RWPE1 (cell line): Measurements from ENCODE around the gene GPX1.

ENCODE experiments used
- CTCF ChIA-PET: fragments of 350-600 bp; sonication (Branson Sonifier 250); formaldehyde crosslinking; extraction: SDS; loops from one replicate; lab custom pipeline; 2021; lab: Yijun Ruan, JAX
- POLR2A ChIA-PET: fragments of 400-600 bp; formaldehyde crosslinking; extraction: SDS; loops from one replicate; lab custom pipeline; 2020; ENCODE audit warnings: antibody characterized with exemption; ENCODE audit not compliant: low non-redundant PET; lab: Yijun Ruan, JAX
- DNase-seq: peaks from one replicate; pipeline ENCODE4 v3.0.0; 2012; ENCODE audit warnings: low spot score
- H3K27ac ChIP-seq: fragments of 450-650 bp; 2 replicates; pipeline ENCODE4 v1.5.1; 2017
- TF ChIP-seq, protein P1 (sequence below): fragments of 450-650 bp; conservative IDR thresholded peaks from 2 replicates; pipeline ENCODE4 v1.5.1; 2017; ENCODE audit warnings: low read depth, mild to moderate bottlenecking

The GPX1 gene

DNA sequence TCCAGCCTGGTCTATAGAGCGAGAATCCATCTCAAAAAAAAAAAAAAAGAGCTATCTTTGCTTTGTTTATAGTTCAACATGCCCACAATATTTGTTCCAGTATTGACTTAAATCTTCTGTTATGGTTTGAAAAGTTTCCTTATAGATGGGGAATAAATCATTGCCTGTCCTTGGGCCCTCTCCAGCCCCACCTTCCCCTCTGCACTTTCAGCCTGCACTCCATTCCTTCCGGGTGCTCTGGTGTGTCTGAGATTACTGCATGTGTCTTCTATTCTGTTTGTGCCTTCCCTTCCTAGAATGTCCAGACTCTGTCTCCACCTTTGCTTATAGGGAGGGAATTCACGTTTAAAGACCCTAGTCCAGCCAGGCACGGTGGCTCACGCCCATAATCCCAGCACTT lies 25.2 kb upstream of the GPX1 start:
- ChIA-PET CTCF (no interaction called here), POLR2A (no interaction called here)
- peak overlapping the region; percentile 47 for H3K27ac ChIP-seq
- TF ChIP-seq, protein P1, sequence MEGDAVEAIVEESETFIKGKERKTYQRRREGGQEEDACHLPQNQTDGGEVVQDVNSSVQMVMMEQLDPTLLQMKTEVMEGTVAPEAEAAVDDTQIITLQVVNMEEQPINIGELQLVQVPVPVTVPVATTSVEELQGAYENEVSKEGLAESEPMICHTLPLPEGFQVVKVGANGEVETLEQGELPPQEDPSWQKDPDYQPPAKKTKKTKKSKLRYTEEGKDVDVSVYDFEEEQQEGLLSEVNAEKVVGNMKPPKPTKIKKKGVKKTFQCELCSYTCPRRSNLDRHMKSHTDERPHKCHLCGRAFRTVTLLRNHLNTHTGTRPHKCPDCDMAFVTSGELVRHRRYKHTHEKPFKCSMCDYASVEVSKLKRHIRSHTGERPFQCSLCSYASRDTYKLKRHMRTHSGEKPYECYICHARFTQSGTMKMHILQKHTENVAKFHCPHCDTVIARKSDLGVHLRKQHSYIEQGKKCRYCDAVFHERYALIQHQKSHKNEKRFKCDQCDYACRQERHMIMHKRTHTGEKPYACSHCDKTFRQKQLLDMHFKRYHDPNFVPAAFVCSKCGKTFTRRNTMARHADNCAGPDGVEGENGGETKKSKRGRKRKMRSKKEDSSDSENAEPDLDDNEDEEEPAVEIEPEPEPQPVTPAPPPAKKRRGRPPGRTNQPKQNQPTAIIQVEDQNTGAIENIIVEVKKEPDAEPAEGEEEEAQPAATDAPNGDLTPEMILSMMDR: no peak
- no peak for DNase-seq

DNA sequence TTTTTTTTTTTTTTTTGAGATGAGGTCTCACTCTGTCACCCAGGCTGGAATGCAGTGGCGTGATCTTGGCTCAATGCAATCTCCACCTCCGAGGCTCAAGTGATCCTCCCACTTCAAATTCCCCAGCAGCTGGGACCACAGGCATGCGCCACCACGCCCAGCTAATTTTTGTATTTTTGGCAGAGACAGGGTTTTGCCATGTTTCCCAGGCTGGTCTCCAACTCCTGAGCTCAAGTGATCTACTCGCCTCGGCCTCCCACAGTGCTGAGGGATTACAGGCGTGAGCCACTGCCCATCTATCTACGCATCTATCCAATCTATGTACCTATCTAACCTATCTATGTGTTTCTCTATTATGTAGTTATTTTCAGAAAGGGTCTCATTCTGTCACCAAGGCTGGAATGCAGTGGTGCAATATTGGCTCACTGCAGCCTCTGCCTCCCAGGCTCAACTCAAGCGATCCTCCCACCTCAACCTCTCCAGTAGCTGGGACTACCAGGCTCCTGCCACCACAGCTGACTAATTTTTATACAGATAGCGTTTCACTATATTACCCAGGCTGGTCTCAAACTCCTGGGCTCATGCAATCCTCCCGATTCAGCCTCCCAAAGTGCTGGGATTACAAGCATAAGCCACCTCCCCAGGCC lies 20.2 kb upstream of the GPX1 start:
- CTCF ChIA-PET: interaction anchor here (0.6 kb wide), 1 partner anchor 26 kb away, joined by 7 read pairs; no protein-coding TSS in a partner anchor

DNA sequence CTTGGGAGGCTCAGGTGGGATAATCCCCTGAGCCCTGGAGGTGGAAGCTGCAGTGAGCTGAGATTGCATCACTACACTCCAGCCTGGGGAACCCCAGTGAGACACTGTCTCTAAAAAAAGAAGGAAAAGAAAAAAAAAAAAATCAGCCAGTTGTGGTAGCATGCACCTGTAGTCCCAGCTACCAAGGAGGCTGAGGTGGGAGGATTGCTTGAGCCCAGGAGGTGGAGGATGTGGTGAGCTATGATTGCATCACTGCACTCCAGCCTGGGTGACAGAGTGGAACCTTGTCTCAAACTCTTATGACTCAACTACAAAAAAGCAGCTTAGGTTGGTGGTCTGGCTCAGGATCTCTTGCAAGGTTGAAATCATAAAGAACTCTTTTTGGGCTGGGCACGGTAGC lies 19.3 kb upstream of the GPX1 start:
- ChIA-PET POLR2A (no interaction called here), CTCF (interaction anchor here (0.6 to 0.7 kb wide), 3 partner anchors 81 to 713 kb away, joined by 3 to 5 read pairs (median 4); no protein-coding TSS in a partner anchor)
- DNase-seq: no peak
- TF ChIP-seq, protein P1: no peak
- peak overlapping the region; percentile 80 for H3K27ac ChIP-seq

More for the DNA sequence above, 20.2 kb upstream of the GPX1 start:
- DNase-seq: no peak
- POLR2A ChIA-PET: interaction anchor here (0.6 kb wide), 1 partner anchor 40 kb away, joined by 3 read pairs; no protein-coding TSS in a partner anchor
- peak overlapping the region; percentile 80 for H3K27ac ChIP-seq
- TF ChIP-seq, protein P1: no peak

DNA sequence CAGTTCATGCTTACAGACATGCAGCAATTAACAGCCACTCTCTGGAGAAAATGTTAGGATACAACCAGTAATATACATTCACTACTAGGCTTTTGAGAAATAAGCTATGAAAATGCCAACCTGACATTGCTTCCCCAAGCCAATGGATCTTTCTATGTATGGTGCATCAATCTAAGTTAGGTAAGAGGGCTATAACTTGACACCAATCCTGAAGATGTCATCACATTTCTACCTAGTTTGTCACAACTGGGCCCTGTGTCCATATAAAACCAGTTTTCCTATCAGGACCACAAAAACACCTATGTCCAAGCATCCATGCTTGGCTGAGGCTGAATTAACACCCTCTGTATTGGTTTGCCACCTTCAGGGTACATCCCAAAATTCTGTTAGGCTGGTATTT lies 13.8 kb upstream of the GPX1 start:
- ChIA-PET CTCF (no interaction called here), POLR2A (no interaction called here)
- no peak overlapping the region for H3K27ac ChIP-seq
- no peak for DNase-seq
- TF ChIP-seq, protein P1: no peak

DNA sequence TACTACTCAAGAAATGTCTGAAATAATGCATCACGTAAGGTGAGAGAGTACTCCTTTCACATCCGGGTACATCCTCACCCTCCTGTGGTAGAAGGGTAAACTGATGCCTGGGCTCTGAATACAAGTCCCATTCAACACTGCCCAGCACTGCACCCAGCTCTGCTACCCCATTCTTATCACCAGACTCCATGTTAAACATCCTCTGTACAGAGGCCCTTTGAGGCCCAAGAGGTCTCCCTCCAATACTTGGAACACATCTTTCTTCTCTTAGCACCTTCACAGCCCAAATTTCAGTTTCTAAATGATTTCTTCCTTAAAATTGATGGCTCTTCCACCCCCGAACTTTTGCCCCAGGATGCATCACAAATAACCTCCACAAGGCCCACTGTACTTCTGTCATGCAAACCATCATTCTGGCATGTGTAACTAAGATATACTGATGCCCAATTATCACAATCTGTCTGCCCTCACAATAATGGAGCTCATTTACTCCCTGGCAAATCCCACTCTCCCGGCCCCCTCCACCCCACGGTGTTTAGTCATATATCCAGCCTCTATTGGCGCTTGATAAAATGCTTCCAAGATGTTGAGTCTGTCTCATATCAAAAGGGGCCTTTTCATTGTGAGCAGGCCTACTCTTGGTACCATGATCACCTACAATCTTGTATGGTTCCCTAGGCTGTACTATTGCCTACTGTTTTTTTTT lies 12.6 kb upstream of the GPX1 start:
- ChIA-PET CTCF (no interaction called here), POLR2A (interaction anchor here (0.7 kb wide), 1 partner anchor 42 kb away, joined by 5 read pairs; no protein-coding TSS in a partner anchor)

DNA sequence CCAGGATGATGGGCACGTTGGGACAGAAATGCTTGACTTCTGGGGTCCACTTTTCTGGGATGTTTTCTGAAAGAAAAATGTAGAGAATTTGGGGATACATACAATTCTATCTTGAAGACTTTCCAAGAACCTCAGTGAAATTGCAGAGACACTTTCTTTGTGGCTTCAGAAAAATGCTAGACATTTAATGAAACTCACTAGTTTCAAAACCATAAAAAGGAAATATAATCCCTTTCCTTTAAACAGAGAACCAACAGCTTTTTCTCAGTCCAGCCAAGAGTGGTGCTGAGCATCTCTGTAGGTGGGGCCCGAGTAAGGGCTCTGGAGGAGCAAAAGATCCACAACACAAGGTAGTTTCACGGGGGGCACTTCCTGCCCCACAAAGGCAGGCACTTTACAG lies 4.4 kb upstream of the GPX1 start:
- TF ChIP-seq, protein P1: no peak
- POLR2A ChIA-PET: no interaction called here
- CTCF ChIA-PET: no interaction called here
- peak overlapping the region; percentile 48 for H3K27ac ChIP-seq
- no peak for DNase-seq

More for the DNA sequence above, 12.6 kb upstream of the GPX1 start:
- no peak overlapping the region for H3K27ac ChIP-seq
- no peak for DNase-seq
- TF ChIP-seq, protein P1: no peak
